HL-60 (cell line): ENCODE data around the gene RUNX2.
A peak's percentile ranks its signal among the peaks of the same experiment; 100 is the strongest.

Source experiments
- DNase-seq, 2 experiments: peaks; one replicate each; pipeline ENCODE4 v3.0.0-alpha.2; 2010 to 2020; ENCODE audit warnings: low read depth in 1 of 2, low spot score in 1 of 2
- H3K27ac ChIP-seq: fragments of 250-450 bp; sonication (Bioruptor Pico); replicated peaks from 2 replicates; pipeline ENCODE4 v1.5.1; 2020; ENCODE audit warnings: mild to moderate bottlenecking, moderate library complexity
- H3K27me3 ChIP-seq: fragments of 250-450 bp; sonication (Bioruptor Pico); 2 replicates; pipeline ENCODE4 v1.5.1; 2021; ENCODE audit warnings: mild to moderate bottlenecking, moderate library complexity; ENCODE audit not compliant: insufficient read depth, poor library complexity, severe bottlenecking
- H3K4me3 ChIP-seq: replicated peaks from 2 replicates; pipeline ENCODE4 v1.5.1; 2011; ENCODE audit warnings: mild to moderate bottlenecking, control low read depth, low read length; ENCODE audit not compliant: insufficient read depth
- GABPA ChIP-seq: IDR thresholded peaks from 2 replicates; pipeline ENCODE4 v1.6.1; 2012; ENCODE audit warnings: low read depth
- POLR2AphosphoS5 ChIP-seq: IDR thresholded peaks from 2 replicates; pipeline ENCODE4 v1.6.1; 2012; ENCODE audit warnings: low read depth
- REST ChIP-seq: IDR thresholded peaks from 2 replicates; pipeline ENCODE4 v1.6.1; 2012; ENCODE audit warnings: low read depth; ENCODE audit not compliant: insufficient replicate concordance
- SPI1 ChIP-seq: IDR thresholded peaks from 2 replicates; pipeline ENCODE4 v1.6.1; 2012; ENCODE audit warnings: low read depth, mild to moderate bottlenecking, borderline replicate concordance
- TF ChIP-seq, protein P1 (sequence below): IDR thresholded peaks from one replicate; pipeline ENCODE4 v1.5.1; 2011; ENCODE audit warnings: low read length, control low read depth, inconsistent platforms; ENCODE audit not compliant: insufficient read depth

Gene RUNX2

DNA sequence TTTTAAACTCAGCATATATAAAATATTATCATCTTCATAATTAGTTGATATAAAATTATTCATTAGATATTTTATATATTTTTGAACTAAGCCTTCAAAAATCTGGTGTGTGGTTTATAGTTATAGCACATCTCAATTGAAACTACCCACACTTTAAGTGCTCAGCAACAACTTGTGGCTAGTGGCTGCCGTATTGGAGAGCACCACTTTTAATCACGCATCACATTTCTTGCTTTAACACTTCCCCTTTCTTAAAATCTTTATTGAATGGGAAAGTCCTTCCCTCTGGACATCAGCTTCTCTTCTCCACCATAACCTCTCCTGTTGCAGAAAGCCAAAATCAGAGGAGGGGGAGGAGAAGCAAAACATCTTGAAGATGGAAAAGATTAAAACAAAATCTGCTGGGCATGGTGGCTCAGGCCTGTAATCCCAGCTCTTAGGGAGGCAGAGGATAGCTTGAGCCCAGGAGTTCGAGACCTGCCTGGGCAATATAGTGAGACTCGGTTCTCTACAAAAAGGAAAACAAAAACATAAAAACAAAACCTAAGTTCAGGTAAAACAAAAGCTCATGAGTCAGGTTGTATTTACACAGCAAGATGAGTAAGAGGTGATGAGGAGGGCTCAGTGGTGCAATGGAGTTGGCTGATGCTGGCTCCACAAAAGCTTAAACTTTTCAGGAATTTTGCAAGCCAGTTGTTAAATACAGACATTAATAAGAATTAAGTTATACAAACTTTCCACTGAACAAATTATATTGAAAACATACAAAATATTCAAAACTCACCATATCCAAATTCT, 286.6 kb downstream of the RUNX2 start:
- DNase-seq: no peak

DNA sequence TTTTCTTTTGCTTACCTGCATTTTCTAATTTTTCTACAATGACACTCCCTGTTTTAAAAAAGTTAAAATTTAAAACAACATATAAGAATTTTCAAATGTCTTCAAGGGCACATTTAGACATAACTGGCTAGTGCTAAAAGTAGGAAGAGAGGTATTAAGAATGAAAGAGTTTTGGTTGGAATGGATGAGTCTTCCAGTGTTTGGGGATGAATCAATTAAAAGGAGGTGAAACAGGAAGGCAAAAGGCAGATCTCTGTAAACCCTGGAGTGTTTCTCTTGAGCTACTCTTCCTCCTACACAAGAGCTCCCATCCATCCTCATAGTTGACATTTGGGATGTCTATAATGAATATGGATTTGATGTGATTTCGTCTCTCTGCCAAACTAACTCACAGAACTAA, 288.1 kb downstream of the RUNX2 start:
- no peak for DNase-seq
- no peak for TF ChIP-seq POLR2AphosphoS5
- TF ChIP-seq SPI1: no peak
- TF ChIP-seq, protein P1, sequence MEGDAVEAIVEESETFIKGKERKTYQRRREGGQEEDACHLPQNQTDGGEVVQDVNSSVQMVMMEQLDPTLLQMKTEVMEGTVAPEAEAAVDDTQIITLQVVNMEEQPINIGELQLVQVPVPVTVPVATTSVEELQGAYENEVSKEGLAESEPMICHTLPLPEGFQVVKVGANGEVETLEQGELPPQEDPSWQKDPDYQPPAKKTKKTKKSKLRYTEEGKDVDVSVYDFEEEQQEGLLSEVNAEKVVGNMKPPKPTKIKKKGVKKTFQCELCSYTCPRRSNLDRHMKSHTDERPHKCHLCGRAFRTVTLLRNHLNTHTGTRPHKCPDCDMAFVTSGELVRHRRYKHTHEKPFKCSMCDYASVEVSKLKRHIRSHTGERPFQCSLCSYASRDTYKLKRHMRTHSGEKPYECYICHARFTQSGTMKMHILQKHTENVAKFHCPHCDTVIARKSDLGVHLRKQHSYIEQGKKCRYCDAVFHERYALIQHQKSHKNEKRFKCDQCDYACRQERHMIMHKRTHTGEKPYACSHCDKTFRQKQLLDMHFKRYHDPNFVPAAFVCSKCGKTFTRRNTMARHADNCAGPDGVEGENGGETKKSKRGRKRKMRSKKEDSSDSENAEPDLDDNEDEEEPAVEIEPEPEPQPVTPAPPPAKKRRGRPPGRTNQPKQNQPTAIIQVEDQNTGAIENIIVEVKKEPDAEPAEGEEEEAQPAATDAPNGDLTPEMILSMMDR: no peak
- no peak for TF ChIP-seq GABPA
- TF ChIP-seq REST: no peak
- H3K27me3 ChIP-seq: no peaks in the 10 kb centered on the region
- H3K4me3 ChIP-seq: no peak overlapping the region
- no peak overlapping the region for H3K27ac ChIP-seq

More for the DNA sequence above, 286.6 kb downstream of the RUNX2 start:
- H3K27me3 ChIP-seq: no peaks in the 10 kb centered on the region
- H3K27ac ChIP-seq: no peak overlapping the region
- no peak overlapping the region for H3K4me3 ChIP-seq
- no peak for TF ChIP-seq GABPA
- TF ChIP-seq, protein P1: no peak
- TF ChIP-seq REST: no peak
- TF ChIP-seq POLR2AphosphoS5: no peak
- peak; percentile 86 for TF ChIP-seq SPI1

GRCh38 chr6:45617441-45617840, 289.3 kb downstream of the RUNX2 start:
- no peak for TF ChIP-seq REST
- no peak for TF ChIP-seq GABPA
- TF ChIP-seq POLR2AphosphoS5: no peak
- TF ChIP-seq, protein P1: no peak
- TF ChIP-seq SPI1: no peak
- Histone ChIP-seq H3K4me3 (no peak overlapping the region), H3K27me3 (no peaks in the 10 kb centered on the region), H3K27ac (no peak overlapping the region)
- no peak for DNase-seq
